MCF 10A (cell line): ENCODE data around the gene KCNH6. TPM values are rescaled to one million over a fixed set of nuclear protein-coding genes. Genes with fewer than 3 reads are reported as not detected.

ENCODE experiments used
- BruUV-seq: library from RNA; stranded (reverse); fragments of 400-500 nt; replicated peaks from 2 replicates; lab custom pipeline; 2021; lab: Mats Ljungman, UMichigan
- CTCF ChIA-PET: fragments of 300-600 bp; sonication (Branson Sonifier 250); formaldehyde crosslinking; extraction: SDS; loops from one replicate; lab custom pipeline; 2021; ENCODE audit warnings: antibody characterized with exemption, inconsistent platforms; lab: Yijun Ruan, JAX
- POLR2A ChIA-PET: fragments of 300-600, 350-650 bp; sonication (Branson Sonifier 250); formaldehyde crosslinking; extraction: SDS; loops from one replicate; lab custom pipeline; 2020; ENCODE audit warnings: antibody characterized with exemption, inconsistent platforms; lab: Yijun Ruan, JAX
- DNase-seq: peaks from one replicate; pipeline ENCODE4 v3.0.0-alpha.2; 2018; ENCODE audit not compliant: unreplicated experiment
- H3K27ac Mint-ChIP-seq: one replicate; pipeline ENCODE4 v1.8.0; 2022; ENCODE audit warnings: mild to moderate bottlenecking, low read depth, mixed read lengths; ENCODE audit not compliant: unreplicated experiment
- H3K27me3 Mint-ChIP-seq: one replicate; pipeline ENCODE4 v1.8.0; 2022; ENCODE audit warnings: mixed read lengths; ENCODE audit not compliant: insufficient read depth, unreplicated experiment
- H3K36me3 Mint-ChIP-seq: one replicate; pipeline ENCODE4 v1.8.0; 2022; ENCODE audit warnings: mild to moderate bottlenecking, moderate library complexity, mixed read lengths; ENCODE audit not compliant: insufficient read depth, unreplicated experiment
- H3K4me1 Mint-ChIP-seq: one replicate; pipeline ENCODE4 v1.8.0; 2022; ENCODE audit warnings: mixed read lengths; ENCODE audit not compliant: insufficient read depth, unreplicated experiment
- H3K4me3 Mint-ChIP-seq: one replicate; pipeline ENCODE4 v1.8.0; 2022; ENCODE audit warnings: mild to moderate bottlenecking, moderate library complexity, mixed read lengths; ENCODE audit not compliant: unreplicated experiment
- H3K9me3 Mint-ChIP-seq: one replicate; pipeline ENCODE4 v1.8.0; 2022; ENCODE audit warnings: mixed read lengths; ENCODE audit not compliant: unreplicated experiment
- CTCF ChIP-seq: fragments of 200-600 bp; IDR thresholded peaks from one replicate; pipeline ENCODE4 v1.8.0; 2022; ENCODE audit warnings: antibody characterized with exemption, mild to moderate bottlenecking; ENCODE audit not compliant: unreplicated experiment
- intact Hi-C: fragments of 100-400 bp; cut with micrococcal nuclease; formaldehyde crosslinking; loops from 2 replicates; pipeline ENCODE4 v1.14.1; 2022
- total RNA-seq: library from RNA; stranded (reverse); gene quantifications from 2 replicates; pipeline ENCODE4 v1.2.3, GENCODE V29; 2022

Gene KCNH6
- total RNA-seq, 1 experiment from 2014 or later = not detected

- no peak overlapping the region for H3K4me3 Mint-ChIP-seq
- CTCF ChIA-PET = interaction anchor here (1.0 to 1.4 kb wide), 2 partner anchors 25 to 78 kb away, joined by 4 to 7 read pairs; no protein-coding TSS in a partner anchor
- H3K36me3 Mint-ChIP-seq = no peaks in the 10 kb centered on the region
- H3K27ac Mint-ChIP-seq = no peak overlapping the region
- no peaks in the 10 kb centered on the region for H3K9me3 Mint-ChIP-seq
- intact Hi-C loops = no loop called here
- DNase-seq = no peak
- POLR2A ChIA-PET = interaction anchor here (0.6 kb wide), 2 partner anchors 43 to 888 kb away, joined by 3 read pairs; no protein-coding TSS in a partner anchor
- no peaks in the 10 kb centered on the region for H3K4me1 Mint-ChIP-seq
- H3K27me3 Mint-ChIP-seq = peaks cover 60% of the 10 kb centered on the region
- TF ChIP-seq CTCF = no peak
- BruUV-seq = no TSS peak
Measured at GRCh38 chr17:63503341-63503705, 19.8 kb upstream of the KCNH6 start.

- BruUV-seq = no TSS peak
- no peak for DNase-seq
- intact Hi-C loops = no loop called here
- TF ChIP-seq CTCF = no peak
- Mint-ChIP-seq H3K36me3 (no peaks in the 10 kb centered on the region), H3K9me3 (no peaks in the 10 kb centered on the region), H3K4me1 (no peaks in the 10 kb centered on the region), H3K4me3 (no peak overlapping the region), H3K27me3 (peaks cover 60% of the 10 kb centered on the region), H3K27ac (no peak overlapping the region)
- POLR2A ChIA-PET = no interaction called here
- CTCF ChIA-PET = interaction anchor here (0.5 kb wide), 1 partner anchor 1302 kb away, joined by 4 read pairs; no protein-coding TSS in a partner anchor
Measured at GRCh38 chr17:63504261-63504660, 18.9 kb upstream of the KCNH6 start.

- no peak overlapping the region for H3K27ac Mint-ChIP-seq
- intact Hi-C loops = no loop called here
- CTCF ChIA-PET = interaction anchor here (0.7 kb wide), 1 partner anchor 41 kb away, joined by 4 read pairs; no protein-coding TSS in a partner anchor
Measured at GRCh38 chr17:63505341-63505740, 17.8 kb upstream of the KCNH6 start.

GRCh38 chr17:63506627-63507026, 16.5 kb upstream of the KCNH6 start:
- intact Hi-C loops = no loop called here
- no peak for DNase-seq
- ChIA-PET POLR2A (no interaction called here), CTCF (no interaction called here)
- Mint-ChIP-seq H3K4me1 (no peaks in the 10 kb centered on the region), H3K4me3 (no peak overlapping the region), H3K36me3 (no peaks in the 10 kb centered on the region), H3K9me3 (no peaks in the 10 kb centered on the region), H3K27ac (no peak overlapping the region), H3K27me3 (peaks cover 44% of the 10 kb centered on the region)
- TF ChIP-seq CTCF = no peak
- BruUV-seq = no TSS peak

More at GRCh38 chr17:63505341-63505740, 17.8 kb upstream of the KCNH6 start:
- no peak for TF ChIP-seq CTCF
- Mint-ChIP-seq H3K27me3 (peaks cover 57% of the 10 kb centered on the region), H3K4me1 (no peaks in the 10 kb centered on the region), H3K36me3 (no peaks in the 10 kb centered on the region), H3K4me3 (no peak overlapping the region), H3K9me3 (no peaks in the 10 kb centered on the region)
- no peak for DNase-seq
- no TSS peak for BruUV-seq
- POLR2A ChIA-PET = interaction anchor here (0.7 kb wide), 1 partner anchor 350 kb away, joined by 5 read pairs; no protein-coding TSS in a partner anchor
